ENCODE data around the gene ACVR2A. TPM values are rescaled to one million over a fixed set of nuclear protein-coding genes. Genes with fewer than 3 reads are reported as not detected.

Gene ACVR2A
- polyA plus RNA-seq, 1 donor from 2014 or later: 139 TPM

- H2AFZ ChIP-seq (ENCODE audit: low read depth, low read length): no peak overlapping the region
- no peaks in the 10 kb centered on the region for H3F3A ChIP-seq (ENCODE audit: insufficient read depth, low read length, poor library complexity, severe bottlenecking)
Measured at GRCh38 chr2:147937744-147938349, 93.0 kb downstream of the ACVR2A start.

GRCh38 chr2:147939313-147939712 is 94.5 kb downstream of the ACVR2A start:
- Histone ChIP-seq H3K4me3 (ENCODE audit: low read length) (no peak overlapping the region), H3K9me2 (ENCODE audit: insufficient read depth, low read length) (no peaks in the 10 kb centered on the region), H2AFZ (ENCODE audit: low read depth, low read length) (no peak overlapping the region), H4K20me1 (ENCODE audit: insufficient read depth) (no peaks in the 10 kb centered on the region), H3K79me2 (replicated peaks; ENCODE audit: insufficient read depth, low read length) (no peaks in the 10 kb centered on the region), H3K27ac (ENCODE audit: low read length) (no peak overlapping the region), H3F3A (ENCODE audit: insufficient read depth, low read length, poor library complexity, severe bottlenecking) (no peaks in the 10 kb centered on the region), H3K9ac (ENCODE audit: low read length) (no peak overlapping the region), H3K4me2 (ENCODE audit: low read length) (no peak overlapping the region), H3K9me3 (ENCODE audit: low read length) (no peaks in the 10 kb centered on the region), H3K27me3 (ENCODE audit: insufficient read depth, low read depth, low read length) (no peaks in the 10 kb centered on the region), H3K36me3 (ENCODE audit: insufficient read depth, low read length) (peaks cover 14% of the 10 kb centered on the region)
- TF ChIP-seq RAD21 (conservative IDR thresholded peaks at IDR 0.05) (no peak), MXI1 (conservative IDR thresholded peaks at IDR 0.05; ENCODE audit: poor library complexity, severe bottlenecking) (no peak), EZH2 (IDR thresholded peaks at IDR 0.05; ENCODE audit: borderline replicate concordance, insufficient read depth, low read length, poor library complexity, severe bottlenecking) (no peak), CTCF (IDR thresholded peaks at IDR 0.05; ENCODE audit: poor library complexity, severe bottlenecking) (no peak), POLR2AphosphoS5 (IDR thresholded peaks at IDR 0.05) (no peak), TAF1 (IDR thresholded peaks at IDR 0.05; ENCODE audit: low read depth) (no peak)

More at GRCh38 chr2:147937744-147938349, 93.0 kb downstream of the ACVR2A start:
- H4K20me1 ChIP-seq (ENCODE audit: insufficient read depth): no peaks in the 10 kb centered on the region
- no peak overlapping the region for H3K4me2 ChIP-seq (ENCODE audit: low read length)
- TF ChIP-seq CTCF (IDR thresholded peaks at IDR 0.05; ENCODE audit: poor library complexity, severe bottlenecking) (peak; percentile 82), REST (IDR thresholded peaks at IDR 0.05; ENCODE audit: borderline replicate concordance) (no peak), POLR2AphosphoS5 (IDR thresholded peaks at IDR 0.05) (no peak), EZH2 (IDR thresholded peaks at IDR 0.05; ENCODE audit: borderline replicate concordance, insufficient read depth, low read length, poor library complexity, severe bottlenecking) (no peak), MXI1 (conservative IDR thresholded peaks at IDR 0.05; ENCODE audit: poor library complexity, severe bottlenecking) (no peak), EP300 (conservative IDR thresholded peaks at IDR 0.05; ENCODE audit: poor library complexity, severe bottlenecking) (no peak), SMC3 (conservative IDR thresholded peaks at IDR 0.05; ENCODE audit: poor library complexity) (peak; percentile 84), TAF1 (IDR thresholded peaks at IDR 0.05; ENCODE audit: low read depth) (no peak), RAD21 (conservative IDR thresholded peaks at IDR 0.05) (peak; percentile 85)
- no peaks in the 10 kb centered on the region for H3K9me2 ChIP-seq (ENCODE audit: insufficient read depth, low read length)
- no peaks in the 10 kb centered on the region for H3K27me3 ChIP-seq (ENCODE audit: insufficient read depth, low read depth, low read length)
- H3K79me2 ChIP-seq (replicated peaks; ENCODE audit: insufficient read depth, low read length): no peaks in the 10 kb centered on the region
- no peak overlapping the region for H3K27ac ChIP-seq (ENCODE audit: low read length)
- H3K9me3 ChIP-seq (ENCODE audit: low read length): no peaks in the 10 kb centered on the region
- peaks cover 16% of the 10 kb centered on the region for H3K36me3 ChIP-seq (ENCODE audit: insufficient read depth, low read length)
- H3K4me3 ChIP-seq (ENCODE audit: low read length): no peak overlapping the region
- no peak overlapping the region for H3K9ac ChIP-seq (ENCODE audit: low read length)
